Neuronal stem cell (in vitro differentiated cells): ENCODE measurements around the gene POLR1E.

Source experiments
- DNase-seq: peaks from one replicate; pipeline ENCODE4 v3.0.0-alpha.2; 2013; ENCODE audit warnings: low spot score
- H2AFZ ChIP-seq: one replicate; pipeline ENCODE4 v1.6.1; 2013; ENCODE audit warnings: mild to moderate bottlenecking, low read length, inconsistent platforms
- H2AK5ac ChIP-seq: 2 replicates; pipeline ENCODE4 v1.6.1; 2013; ENCODE audit warnings: low read depth, mild to moderate bottlenecking, inconsistent platforms, low read length, moderate library complexity, mixed read lengths
- H2BK120ac ChIP-seq: 2 replicates; pipeline ENCODE4 v1.6.1; 2013; ENCODE audit warnings: low read depth, mild to moderate bottlenecking, inconsistent platforms, low read length, moderate library complexity, mixed read lengths
- H2BK12ac ChIP-seq: one replicate; pipeline ENCODE4 v1.6.1; 2013; ENCODE audit warnings: low read length, inconsistent platforms
- H2BK15ac ChIP-seq: 2 replicates; pipeline ENCODE4 v1.6.1; 2013; ENCODE audit warnings: mild to moderate bottlenecking, low read length, inconsistent platforms, mixed read lengths
- H2BK5ac ChIP-seq: one replicate; pipeline ENCODE4 v1.6.1; 2013; ENCODE audit warnings: inconsistent platforms, mild to moderate bottlenecking, low read length, moderate library complexity
- H3K14ac ChIP-seq: one replicate; pipeline ENCODE4 v1.6.1; 2013; ENCODE audit warnings: low read length, inconsistent platforms
- H3K18ac ChIP-seq: 2 replicates; pipeline ENCODE4 v1.6.1; 2013; ENCODE audit warnings: low read length, inconsistent platforms
- H3K23ac ChIP-seq: 2 replicates; pipeline ENCODE4 v1.6.1; 2013; ENCODE audit warnings: low read depth, mild to moderate bottlenecking, mixed read lengths, low read length, inconsistent platforms; ENCODE audit not compliant: poor library complexity
- H3K27ac ChIP-seq: replicated peaks from 3 replicates; pipeline ENCODE4 v1.5.1; 2013; ENCODE audit warnings: low read length, inconsistent platforms
- H3K27me3 ChIP-seq, 3 experiments: 2 replicates each; pipeline ENCODE4 v1.6.1; 2013; ENCODE audit warnings: low read length in 3 of 3, mild to moderate bottlenecking in 2 of 3, inconsistent platforms in 1 of 3, low read depth in 1 of 3, mixed read lengths in 1 of 3, moderate library complexity in 1 of 3; ENCODE audit not compliant: control insufficient read depth in 3 of 3, insufficient read depth in 3 of 3
- H3K36me3 ChIP-seq, 2 donors: replicated peaks in 1 of 2; 2 replicates each; pipeline ENCODE4 v1.6.1; 2013; ENCODE audit warnings: low read length in 2 of 2; ENCODE audit not compliant: control insufficient read depth in 2 of 2, insufficient read depth in 2 of 2
- H3K4ac ChIP-seq: 2 replicates; pipeline ENCODE4 v1.6.1; 2013; ENCODE audit warnings: inconsistent platforms, mild to moderate bottlenecking, low read length, moderate library complexity
- H3K4me1 ChIP-seq, 2 donors: 1 replicate in 1 of 2; 2 replicates in 1 of 2; pipeline ENCODE4 v1.6.1; 2013; ENCODE audit warnings: low read length in 2 of 2, low read depth in 1 of 2; ENCODE audit not compliant: control insufficient read depth in 2 of 2, insufficient read depth in 1 of 2
- H3K4me2 ChIP-seq: one replicate; pipeline ENCODE4 v1.6.1; 2013; ENCODE audit warnings: mild to moderate bottlenecking, low read length, inconsistent platforms; ENCODE audit not compliant: insufficient read depth, poor library complexity, severe bottlenecking
- H3K4me3 ChIP-seq, 2 donors: 2 replicates each; pipeline ENCODE4 v1.5.1; 2013; ENCODE audit warnings: low read length in 2 of 2, mild to moderate bottlenecking in 2 of 2, inconsistent platforms in 1 of 2, moderate library complexity in 1 of 2
- H3K79me1 ChIP-seq: one replicate; pipeline ENCODE4 v1.6.1; 2013; ENCODE audit warnings: low read depth, mild to moderate bottlenecking, inconsistent platforms, low read length, moderate library complexity
- H3K9ac ChIP-seq: one replicate; pipeline ENCODE4 v1.6.1; 2013; ENCODE audit warnings: mild to moderate bottlenecking, low read depth, low read length, inconsistent platforms; ENCODE audit not compliant: poor library complexity
- H3K9me3 ChIP-seq, 2 donors: replicated peaks in 1 of 2; 2 replicates each; pipeline versions ENCODE3 to v1.6.1; 2013; ENCODE audit warnings: low read length in 2 of 2, mild to moderate bottlenecking in 2 of 2, inconsistent platforms in 1 of 2, low read depth in 1 of 2, mixed read lengths in 1 of 2, moderate library complexity in 1 of 2; ENCODE audit not compliant: control insufficient read depth in 2 of 2, insufficient read depth in 1 of 2
- H4K8ac ChIP-seq: one replicate; pipeline ENCODE4 v1.6.1; 2013; ENCODE audit warnings: low read depth, mild to moderate bottlenecking, inconsistent platforms, low read length, moderate library complexity
- H4K91ac ChIP-seq: one replicate; pipeline ENCODE4 v1.6.1; 2013; ENCODE audit warnings: low read length, low read depth, mild to moderate bottlenecking, inconsistent platforms; ENCODE audit not compliant: poor library complexity
- WGBS, 2 donors: extraction: QIAGEN DNeasy Blood & Tissue Kit; methylation state at CpG; one replicate each; pipeline ENCODE4 v1.1.7; 2013; ENCODE audit warnings: missing lambda C conversion rate in 2 of 2, mixed read lengths in 1 of 2; ENCODE audit not compliant: insufficient read length in 2 of 2, insufficient replicate concordance in 1 of 2; ENCODE audit errors: extremely low coverage in 2 of 2; 5-methylcytosine and 5-hydroxymethylcytosine counted together

The POLR1E gene

DNA sequence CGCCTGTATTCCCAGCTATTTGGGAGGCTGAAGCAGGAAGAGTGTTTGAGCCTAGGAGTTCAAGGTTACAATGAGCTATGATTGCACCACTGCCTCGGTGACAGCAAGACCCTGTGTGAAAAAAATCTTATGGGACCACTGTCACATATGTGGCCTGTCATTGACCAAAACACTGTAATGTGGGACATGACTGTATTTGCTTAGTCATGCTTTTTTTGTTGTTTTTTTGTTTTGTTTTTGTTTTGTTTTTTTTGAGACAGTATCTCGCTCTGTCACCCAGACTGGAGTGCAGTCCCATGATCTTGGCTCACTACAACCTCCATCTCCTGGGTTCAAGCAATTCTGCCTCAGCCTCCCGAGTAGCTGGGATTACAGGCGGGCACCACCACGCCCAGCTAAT, 13.5 kb downstream of the POLR1E start:
- no peaks in the 10 kb centered on the region for H3K79me1 ChIP-seq
- no peaks in the 10 kb centered on the region for H3K4me1 ChIP-seq
- no peak overlapping the region for H2BK15ac ChIP-seq
- no peak overlapping the region for H2AFZ ChIP-seq
- no peak overlapping the region for H3K14ac ChIP-seq
- H3K9ac ChIP-seq, result no peak overlapping the region
- H3K4me2 ChIP-seq, result no peak overlapping the region
- H2BK12ac ChIP-seq, result no peak overlapping the region
- H3K27ac ChIP-seq, result no peak overlapping the region
- peaks cover 48 to 97% of the 10 kb centered on the region in 2 donors for H3K36me3 ChIP-seq
- no peak overlapping the region for H3K23ac ChIP-seq
- no peaks in the 10 kb centered on the region for H3K9me3 ChIP-seq
- no peak overlapping the region for H4K8ac ChIP-seq
- H4K91ac ChIP-seq, result no peak overlapping the region
- no CpG with 5 or more reads among the region's 6 CpGs for WGBS, 2 donors
- no peak overlapping the region for H2AK5ac ChIP-seq
- no peak overlapping the region for H2BK120ac ChIP-seq
- no peak overlapping the region for H3K4me3 ChIP-seq
- H3K18ac ChIP-seq, result no peak overlapping the region
- DNase-seq, result no peak
- H3K27me3 ChIP-seq, result no peaks in the 10 kb centered on the region
- H2BK5ac ChIP-seq, result no peak overlapping the region
- no peak overlapping the region for H3K4ac ChIP-seq

DNA sequence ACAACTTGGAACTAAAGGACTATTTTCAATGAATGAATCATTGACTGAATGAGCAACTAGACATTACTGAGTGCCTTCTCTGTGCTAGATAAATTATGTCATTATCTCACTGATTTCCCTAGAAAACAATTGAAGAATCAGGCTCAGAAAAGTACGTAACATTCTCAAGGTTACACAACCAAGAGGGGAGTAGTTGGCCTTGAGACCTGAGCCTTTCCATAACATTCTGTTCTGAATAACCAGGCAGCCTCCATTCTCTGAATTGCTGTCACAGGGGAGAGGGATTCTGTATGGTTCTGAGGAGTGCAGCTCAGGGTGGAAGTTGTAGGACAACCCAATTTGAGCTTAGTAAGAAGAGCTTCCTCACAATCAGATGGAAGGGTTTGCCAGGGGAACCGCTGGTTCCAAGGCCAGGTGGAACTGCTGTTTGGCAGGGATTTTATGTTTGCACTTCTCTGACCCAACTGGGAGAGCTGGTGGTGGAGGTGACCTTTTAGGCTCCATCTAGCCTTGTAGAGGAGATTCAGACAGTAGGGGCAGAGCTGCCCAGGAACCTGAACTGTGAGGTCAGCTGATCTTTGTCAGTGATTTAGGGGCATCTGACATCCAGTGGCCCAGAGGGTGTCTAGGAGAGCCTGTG, 16.3 kb downstream of the POLR1E start:
- Histone ChIP-seq H2BK12ac (no peak overlapping the region), H3K4me2 (no peak overlapping the region), H3K9me3 (no peaks in the 10 kb centered on the region), H3K79me1 (no peaks in the 10 kb centered on the region), H3K4ac (no peak overlapping the region), H2AK5ac (no peak overlapping the region), H3K14ac (no peak overlapping the region), H2BK15ac (no peak overlapping the region), H3K18ac (no peak overlapping the region), H4K8ac (no peak overlapping the region), H3K4me3 (no peak overlapping the region), H3K9ac (no peak overlapping the region), H3K23ac (no peak overlapping the region), H3K4me1 (no peaks in the 10 kb centered on the region), H2AFZ (no peak overlapping the region), H4K91ac (no peak overlapping the region), H2BK120ac (no peak overlapping the region), H3K27me3 (no peaks in the 10 kb centered on the region), H2BK5ac (no peak overlapping the region), H3K27ac (no peak overlapping the region), H3K36me3 (peaks cover 41 to 95% of the 10 kb centered on the region in 2 donors)
- no peak for DNase-seq
- WGBS, 2 donors, result no CpG with 5 or more reads among the region's 2 CpGs

DNA sequence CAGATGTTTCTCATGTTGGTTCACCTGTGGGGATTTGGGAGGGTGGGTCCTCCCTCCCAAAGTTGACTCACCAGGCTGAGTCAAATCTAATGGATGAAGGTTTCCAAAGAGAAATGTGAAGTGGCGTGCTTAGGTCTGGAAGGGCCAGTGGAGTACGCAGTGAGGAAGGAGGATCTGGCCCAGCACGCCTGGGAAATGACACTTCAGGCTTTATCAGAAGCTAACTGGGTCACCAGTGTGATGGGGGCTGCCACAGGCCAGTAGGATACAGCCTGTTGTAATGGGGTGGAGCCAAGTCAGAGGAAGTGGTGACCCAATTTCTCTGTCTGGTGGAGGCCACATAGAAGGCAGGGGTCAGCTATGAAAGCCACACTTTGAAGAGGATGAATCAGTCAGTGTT, 18.0 kb downstream of the POLR1E start:
- WGBS, 2 donors, result no CpG with 5 or more reads among the region's 3 CpGs
- peaks cover 46 to 95% of the 10 kb centered on the region in 2 donors for H3K36me3 ChIP-seq

DNA sequence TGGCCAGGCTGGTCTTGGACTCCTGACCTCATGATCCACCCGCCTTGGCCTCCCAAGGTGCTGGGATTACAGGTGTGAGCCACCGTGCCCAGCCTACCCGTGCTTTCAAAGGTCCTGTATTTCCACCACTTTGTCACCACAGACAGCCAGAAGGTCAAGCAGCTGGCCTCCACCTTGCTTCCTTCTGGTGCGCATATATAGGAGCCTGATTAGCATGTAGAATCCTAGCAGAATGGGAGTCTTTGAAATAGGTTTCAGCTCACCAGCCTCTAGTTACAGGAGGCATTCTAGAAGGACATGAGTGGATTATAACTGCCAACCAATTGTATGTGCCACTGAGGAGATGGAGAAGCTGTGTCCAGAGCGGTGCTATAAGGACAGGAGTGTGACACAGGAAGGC, 18.9 kb downstream of the POLR1E start:
- Histone ChIP-seq H3K36me3 (peaks cover 45 to 95% of the 10 kb centered on the region in 2 donors), H3K27me3 (no peaks in the 10 kb centered on the region), H3K9ac (no peak overlapping the region), H4K8ac (no peak overlapping the region), H4K91ac (no peak overlapping the region), H3K4me2 (no peak overlapping the region), H2AK5ac (no peak overlapping the region), H3K14ac (no peak overlapping the region), H3K23ac (no peak overlapping the region), H2BK12ac (no peak overlapping the region), H3K18ac (no peak overlapping the region), H3K27ac (no peak overlapping the region), H2BK15ac (no peak overlapping the region), H3K79me1 (no peaks in the 10 kb centered on the region), H3K4me3 (no peak overlapping the region), H3K9me3 (no peaks in the 10 kb centered on the region), H3K4ac (no peak overlapping the region), H2BK5ac (no peak overlapping the region), H2BK120ac (no peak overlapping the region), H2AFZ (no peak overlapping the region), H3K4me1 (no peaks in the 10 kb centered on the region)
- WGBS, 2 donors, result no CpG with 5 or more reads among the region's 5 CpGs
- no peak for DNase-seq

More for the DNA sequence above, 18.0 kb downstream of the POLR1E start:
- Histone ChIP-seq H3K9me3 (no peaks in the 10 kb centered on the region), H3K27ac (no peak overlapping the region), H3K14ac (no peak overlapping the region), H3K27me3 (no peaks in the 10 kb centered on the region), H4K91ac (no peak overlapping the region), H3K4me2 (no peak overlapping the region), H2AFZ (no peak overlapping the region), H3K18ac (no peak overlapping the region), H2BK15ac (no peak overlapping the region), H3K4ac (no peak overlapping the region), H3K79me1 (no peaks in the 10 kb centered on the region), H2BK120ac (no peak overlapping the region), H2BK5ac (no peak overlapping the region), H3K4me3 (no peak overlapping the region), H2AK5ac (no peak overlapping the region), H2BK12ac (no peak overlapping the region), H3K4me1 (no peaks in the 10 kb centered on the region), H4K8ac (no peak overlapping the region), H3K23ac (no peak overlapping the region), H3K9ac (no peak overlapping the region)
- DNase-seq, result no peak
